ENCODE data around the gene MED14. TPM values are rescaled to one million over a fixed set of nuclear protein-coding genes. Genes with fewer than 3 reads are reported as not detected.
A peak's percentile ranks its signal among the peaks of the same experiment; 100 is the strongest.

Gene MED14
- total RNA-seq, 2 donors from 2014 or later, result 34.1 to 48.2 TPM

GRCh38 chrX:40721489-40722106, 13.7 kb downstream of the MED14 start:
- no peak for ATAC-seq
- H3K27me3 Mint-ChIP-seq, result no peaks in the 10 kb centered on the region
- peaks cover 26 to 30% of the 10 kb centered on the region in 2 donors for H3K4me1 Mint-ChIP-seq (ENCODE audit: low read depth in 2 of 2)
- peaks cover 13% of the 10 kb centered on the region for H3K36me3 Mint-ChIP-seq
- no peak overlapping the region for H3K4me3 Mint-ChIP-seq
- no peaks in the 10 kb centered on the region for H3K9me3 Mint-ChIP-seq
- DNase-seq (ENCODE audit: low spot score), result no peak
- H3K27ac Mint-ChIP-seq, result peak overlapping the region in 1 of 2 donors; percentile 26

- no peak overlapping the region for H3K4me3 Mint-ChIP-seq
- DNase-seq (ENCODE audit: low spot score) (no peak), ATAC-seq (no peak)
- no peaks in the 10 kb centered on the region for H3K27me3 Mint-ChIP-seq
- no peak overlapping the region for H3K27ac Mint-ChIP-seq
- H3K4me1 Mint-ChIP-seq (ENCODE audit: low read depth in 2 of 2), result peaks cover 32 to 33% of the 10 kb centered on the region in 2 donors
- peaks cover 13% of the 10 kb centered on the region for H3K36me3 Mint-ChIP-seq
- no peaks in the 10 kb centered on the region for H3K9me3 Mint-ChIP-seq
Measured at GRCh38 chrX:40720792-40721191, 14.6 kb downstream of the MED14 start.

- Mint-ChIP-seq H3K9me3 (no peaks in the 10 kb centered on the region), H3K4me1 (ENCODE audit: low read depth in 2 of 2) (peaks cover 31 to 33% of the 10 kb centered on the region in 2 donors), H3K4me3 (no peak overlapping the region), H3K36me3 (peaks cover 13% of the 10 kb centered on the region), H3K27me3 (no peaks in the 10 kb centered on the region), H3K27ac (no peak overlapping the region)
- DNase-seq (ENCODE audit: low spot score), result no peak
- no peak for ATAC-seq
Measured at GRCh38 chrX:40720339-40720738, 15.0 kb downstream of the MED14 start.

- DNase-seq (ENCODE audit: low spot score), result no peak
- H3K36me3 Mint-ChIP-seq, result peaks cover 13% of the 10 kb centered on the region
- no peak overlapping the region for H3K4me3 Mint-ChIP-seq
- peaks cover 30 to 37% of the 10 kb centered on the region in 2 donors for H3K4me1 Mint-ChIP-seq (ENCODE audit: low read depth in 2 of 2)
- no peaks in the 10 kb centered on the region for H3K9me3 Mint-ChIP-seq
- no peak for ATAC-seq
- no peak overlapping the region for H3K27ac Mint-ChIP-seq
- H3K27me3 Mint-ChIP-seq, result no peaks in the 10 kb centered on the region
Measured at GRCh38 chrX:40719731-40720130, 15.6 kb downstream of the MED14 start.

- Mint-ChIP-seq H3K36me3 (peaks cover 13% of the 10 kb centered on the region), H3K9me3 (no peaks in the 10 kb centered on the region), H3K27ac (no peak overlapping the region), H3K27me3 (no peaks in the 10 kb centered on the region), H3K4me1 (ENCODE audit: low read depth in 2 of 2) (peaks cover 29 to 37% of the 10 kb centered on the region in 2 donors), H3K4me3 (no peak overlapping the region)
- no peak for DNase-seq (ENCODE audit: low spot score)
- no peak for ATAC-seq
Measured at GRCh38 chrX:40719218-40719617, 16.1 kb downstream of the MED14 start.

- no peak for ATAC-seq
- no peak for DNase-seq (ENCODE audit: low spot score)
- Mint-ChIP-seq H3K27me3 (no peaks in the 10 kb centered on the region), H3K9me3 (no peaks in the 10 kb centered on the region), H3K4me1 (ENCODE audit: low read depth in 2 of 2) (no peaks in the 10 kb centered on the region), H3K36me3 (peaks cover 11% of the 10 kb centered on the region), H3K4me3 (no peak overlapping the region), H3K27ac (no peak overlapping the region)
Measured at GRCh38 chrX:40709395-40709794, 25.9 kb downstream of the MED14 start.

- Mint-ChIP-seq H3K9me3 (no peaks in the 10 kb centered on the region), H3K27me3 (no peaks in the 10 kb centered on the region), H3K36me3 (peaks cover 11% of the 10 kb centered on the region), H3K4me3 (no peak overlapping the region), H3K27ac (no peak overlapping the region), H3K4me1 (ENCODE audit: low read depth in 2 of 2) (no peaks in the 10 kb centered on the region)
- DNase-seq (ENCODE audit: low spot score) (no peak), ATAC-seq (no peak)
Measured at GRCh38 chrX:40705658-40706312, 29.6 kb downstream of the MED14 start.

GRCh38 chrX:40700640-40701342, 34.6 kb downstream of the MED14 start:
- Mint-ChIP-seq H3K4me3 (no peak overlapping the region), H3K9me3 (no peaks in the 10 kb centered on the region), H3K4me1 (ENCODE audit: low read depth in 2 of 2) (no peaks in the 10 kb centered on the region), H3K36me3 (no peaks in the 10 kb centered on the region), H3K27ac (no peak overlapping the region), H3K27me3 (no peaks in the 10 kb centered on the region)
- DNase-seq (ENCODE audit: low spot score) (no peak), ATAC-seq (no peak)

GRCh38 chrX:40698851-40699250, 36.5 kb downstream of the MED14 start:
- Mint-ChIP-seq H3K4me3 (no peak overlapping the region), H3K27ac (no peak overlapping the region), H3K9me3 (no peaks in the 10 kb centered on the region), H3K36me3 (no peaks in the 10 kb centered on the region), H3K4me1 (ENCODE audit: low read depth in 2 of 2) (no peaks in the 10 kb centered on the region), H3K27me3 (no peaks in the 10 kb centered on the region)
- DNase-seq (ENCODE audit: low spot score), result no peak
- no peak for ATAC-seq

- H3K36me3 Mint-ChIP-seq, result no peaks in the 10 kb centered on the region
- no peaks in the 10 kb centered on the region for H3K27me3 Mint-ChIP-seq
- peak overlapping the region in 1 of 2 donors; percentile 53 for H3K27ac Mint-ChIP-seq
Measured at GRCh38 chrX:40694802-40695201, 40.5 kb downstream of the MED14 start.

GRCh38 chrX:40688929-40689328, 46.4 kb downstream of the MED14 start:
- Mint-ChIP-seq H3K4me1 (ENCODE audit: low read depth in 2 of 2) (peaks cover 4 to 10% of the 10 kb centered on the region in 2 donors), H3K4me3 (no peak overlapping the region), H3K36me3 (peaks cover 11% of the 10 kb centered on the region), H3K27me3 (no peaks in the 10 kb centered on the region), H3K9me3 (no peaks in the 10 kb centered on the region), H3K27ac (no peak overlapping the region)
- DNase-seq (ENCODE audit: low spot score), result no peak
- no peak for ATAC-seq

More at GRCh38 chrX:40694802-40695201, 40.5 kb downstream of the MED14 start:
- no peaks in the 10 kb centered on the region for H3K9me3 Mint-ChIP-seq
- ATAC-seq, result no peak
- no peak overlapping the region for H3K4me3 Mint-ChIP-seq
- DNase-seq (ENCODE audit: low spot score), result no peak
- no peaks in the 10 kb centered on the region for H3K4me1 Mint-ChIP-seq (ENCODE audit: low read depth in 2 of 2)

GRCh38 chrX:40687169-40687568, 48.2 kb downstream of the MED14 start:
- Mint-ChIP-seq H3K27me3 (no peaks in the 10 kb centered on the region), H3K4me3 (no peak overlapping the region), H3K4me1 (ENCODE audit: low read depth in 2 of 2) (peaks cover 10% of the 10 kb centered on the region in 2 donors), H3K36me3 (peaks cover 11% of the 10 kb centered on the region), H3K27ac (no peak overlapping the region), H3K9me3 (no peaks in the 10 kb centered on the region)
- DNase-seq (ENCODE audit: low spot score), result no peak
- ATAC-seq, result no peak

- Mint-ChIP-seq H3K27ac (no peak overlapping the region), H3K27me3 (no peaks in the 10 kb centered on the region), H3K36me3 (peaks cover 11% of the 10 kb centered on the region), H3K9me3 (no peaks in the 10 kb centered on the region), H3K4me1 (ENCODE audit: low read depth in 2 of 2) (peaks cover 10% of the 10 kb centered on the region in 2 donors), H3K4me3 (no peak overlapping the region)
- no peak for ATAC-seq
- no peak for DNase-seq (ENCODE audit: low spot score)
Measured at GRCh38 chrX:40685362-40685918, 49.9 kb downstream of the MED14 start.

GRCh38 chrX:40684092-40684491, 51.2 kb downstream of the MED14 start:
- Mint-ChIP-seq H3K9me3 (no peaks in the 10 kb centered on the region), H3K4me3 (no peak overlapping the region), H3K27me3 (no peaks in the 10 kb centered on the region), H3K27ac (no peak overlapping the region), H3K36me3 (peaks cover 11% of the 10 kb centered on the region), H3K4me1 (ENCODE audit: low read depth in 2 of 2) (peaks cover 10% of the 10 kb centered on the region in 2 donors)
- no peak for DNase-seq (ENCODE audit: low spot score)
- no peak for ATAC-seq

All from natural killer cell treated with Interleukin-12 subunit alpha and Interleukin-12 subunit beta and Interleukin-15 and Interleukin-18, amount 100 ng/mL, for 72 hours (primary cell).